GM21619 (cell line): ENCODE results near the gene TMEM51.

Experiments used
- ATAC-seq: cut with Tn5 transposase; IDR thresholded peaks from one replicate; pipeline ENCODE4 v1.9.1; 2021; ENCODE audit not compliant: unreplicated experiment

The TMEM51 gene

DNA sequence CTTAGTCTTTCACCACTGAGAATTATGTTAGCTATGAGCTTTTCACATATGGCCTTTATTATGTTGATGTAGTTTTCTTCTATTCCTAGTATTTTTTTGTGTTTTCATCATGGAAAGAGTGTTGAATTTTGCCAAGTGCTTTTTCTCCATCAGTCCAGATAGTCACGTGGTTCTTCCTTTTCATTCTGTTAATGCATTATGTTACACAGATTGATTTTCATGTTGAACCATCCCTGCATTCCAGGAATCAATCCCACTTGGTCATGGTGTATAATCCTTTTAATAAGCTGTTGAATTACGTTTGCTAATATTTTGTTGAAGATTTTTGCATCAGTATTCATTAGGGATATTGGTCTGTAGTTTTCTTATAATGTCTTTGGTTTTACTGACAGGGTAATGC is 111.2 kb downstream of the TMEM51 start:
- no peak for ATAC-seq
